CD4-positive, alpha-beta T cell (primary cell): Measurements from ENCODE around the gene PLOD3. TPM values are rescaled to one million over a fixed set of nuclear protein-coding genes. Genes with fewer than 3 reads are reported as not detected.

Source experiments
- ATAC-seq: fragments of 200-7000 bp; cut with Tn5 transposase; one replicate; pipeline ENCODE4 v1.10.0; 2022; ENCODE audit warnings: mild to moderate bottlenecking; ENCODE audit not compliant: poor library complexity
- CTCF ChIA-PET: fragments of 350-600 bp; sonication (Branson Sonifier 250); formaldehyde crosslinking; loops from one replicate; lab custom pipeline; 2021; ENCODE audit warnings: antibody characterized with exemption, inconsistent platforms; lab: Charles Lee
- POLR2A ChIA-PET: fragments of 350-600 bp; sonication (Branson Sonifier 250); formaldehyde crosslinking; loops from one replicate; lab custom pipeline; 2021; ENCODE audit warnings: antibody characterized with exemption, inconsistent platforms; lab: Charles Lee
- DNase-seq, 14 experiments: peaks; one replicate each; pipeline ENCODE4 v3.0.0-alpha.2; 2013 to 2020; ENCODE audit warnings: mixed read lengths in 2 of 14
- H3K27ac ChIP-seq, 2 donors: one replicate each; pipeline versions ENCODE4 v1.5.1 to v1.7.0; 2013; ENCODE audit warnings: low read length in 2 of 2, low read depth in 1 of 2, mild to moderate bottlenecking in 1 of 2
- H3K27me3 ChIP-seq, 2 experiments: 1 replicate in 1 of 2; 2 replicates in 1 of 2; pipeline versions ENCODE4 v1.6.1 to v1.7.0; 2013; ENCODE audit warnings: low read length in 2 of 2, control low read depth in 1 of 2, mild to moderate bottlenecking in 1 of 2, moderate library complexity in 1 of 2; ENCODE audit not compliant: insufficient read depth in 2 of 2, control insufficient read depth in 1 of 2
- H3K36me3 ChIP-seq: one replicate; pipeline ENCODE4 v1.6.1; 2013; ENCODE audit warnings: low read length, control low read depth; ENCODE audit not compliant: insufficient read depth
- H3K4me1 ChIP-seq: one replicate; pipeline ENCODE4 v1.6.1; 2013; ENCODE audit warnings: low read length, control low read depth; ENCODE audit not compliant: insufficient read depth
- H3K4me3 ChIP-seq: one replicate; pipeline ENCODE4 v1.5.1; 2013; ENCODE audit warnings: mild to moderate bottlenecking, low read length, moderate library complexity
- H3K9me3 ChIP-seq, 2 experiments: 1 replicate in 1 of 2; 2 replicates in 1 of 2; pipeline versions ENCODE4 v1.6.1 to v1.7.0; 2013; ENCODE audit warnings: low read length in 2 of 2, mild to moderate bottlenecking in 2 of 2, control low read depth in 1 of 2, moderate library complexity in 1 of 2; ENCODE audit not compliant: control insufficient read depth in 1 of 2, insufficient read depth in 1 of 2
- H3K27ac Mint-ChIP-seq: one replicate; pipeline ENCODE4 v1.8.0; 2020; ENCODE audit warnings: mixed read lengths
- H3K27me3 Mint-ChIP-seq: one replicate; pipeline ENCODE4 v1.8.0; 2021; ENCODE audit warnings: mixed read lengths
- H3K36me3 Mint-ChIP-seq: one replicate; pipeline ENCODE4 v1.8.0; 2021; ENCODE audit warnings: low read depth, mixed read lengths
- H3K4me1 Mint-ChIP-seq: one replicate; pipeline ENCODE4 v1.8.0; 2021; ENCODE audit warnings: low read depth, mixed read lengths
- H3K4me3 Mint-ChIP-seq: one replicate; pipeline ENCODE4 v1.8.0; 2020; ENCODE audit warnings: mild to moderate bottlenecking, mixed read lengths
- H3K9me3 Mint-ChIP-seq: one replicate; pipeline ENCODE4 v1.8.0; 2020; ENCODE audit warnings: mixed read lengths
- CTCF ChIP-seq: fragments of 200-600 bp; IDR thresholded peaks from one replicate; pipeline ENCODE4 v1.8.0; 2022; ENCODE audit warnings: antibody characterized with exemption, mild to moderate bottlenecking
- intact Hi-C, 2 experiments: fragments of 100-400 bp; cut with DNase I in 1 of 2; cut with micrococcal nuclease in 1 of 2; formaldehyde crosslinking; loops; one replicate each; pipeline versions ENCODE4 v1.15.1 to v1.9.0; 2023 to 2025; cut with DNase I, micrococcal nuclease
- total RNA-seq, 174 experiments: library from RNA in 2 of 174; stranded (reverse) in 2 of 174; gene quantifications; one replicate each; pipeline ENCODE4 v1.2.3 and lab custom pipeline; 2021 to 2026

Gene PLOD3
- total RNA-seq, 2 experiments from 2014 or later: 13.8 to 15.9 TPM

GRCh38 chr7:101165075-101165957 lies 52.1 kb downstream of the PLOD3 start, which contains the start of gene VGF:
VGF (minus strand) TSS chr7:101165569; CDS start chr7:101164843, 726 bp downstream.
- H3K27ac Mint-ChIP-seq: peak within 1 kb of the TSS; percentile 14
- ChIA-PET POLR2A (interaction anchor here (0.8 to 1.8 kb wide), 7 partner anchors 10 to 290 kb away, joined by 3 to 7 read pairs (median 4); partner anchors contain the start of genes AP1S1, PLOD3, SRRT and ZNHIT1), CTCF (interaction anchor here (3.1 kb wide), 1 partner anchor 21 kb away, joined by 12 read pairs; no protein-coding TSS in a partner anchor)
- H3K36me3 ChIP-seq: no peaks in the 10 kb centered on the region
- intact Hi-C loops: loop anchor here in 1 of 2 experiments (5.0 kb wide), 2 partner anchors 87 to 278 kb away; partner anchors contain the start of gene UFSP1
- H3K4me1 Mint-ChIP-seq: peaks cover 43% of the 10 kb centered on the region
- H3K4me1 ChIP-seq: peaks cover 58% of the 10 kb centered on the region
- H3K4me3 Mint-ChIP-seq: peak within 1 kb of the TSS; percentile 74
- TF ChIP-seq CTCF: no peak
- DNase-seq (peak; percentile 85 to 97 (median 92)), ATAC-seq (peak; percentile 85)
- H3K36me3 Mint-ChIP-seq: peaks cover 5% of the 10 kb centered on the region
- H3K27me3 Mint-ChIP-seq: peaks cover 80% of the 10 kb centered on the region
- no peaks in the 10 kb centered on the region for H3K9me3 Mint-ChIP-seq
- peaks cover 0 to 39% of the 10 kb centered on the region in 2 experiments for H3K9me3 ChIP-seq
- H3K27ac ChIP-seq: no peak within 1 kb of the TSS
- H3K27me3 ChIP-seq: peaks cover 78 to 83% of the 10 kb centered on the region in 2 experiments
- H3K4me3 ChIP-seq: peak within 1 kb of the TSS; percentile 19

- ChIA-PET POLR2A (interaction anchor here (1.2 to 1.7 kb wide), 2 partner anchors 10 to 54 kb away, joined by 3 to 4 read pairs; partner anchors contain the start of genes AP1S1 and ZNHIT1), CTCF (interaction anchor here (3.1 kb wide), 1 partner anchor 20 kb away, joined by 12 read pairs; no protein-coding TSS in a partner anchor)
- ATAC-seq: no peak
- H3K36me3 Mint-ChIP-seq: peaks cover 16% of the 10 kb centered on the region
- H3K9me3 ChIP-seq: peaks cover 0 to 39% of the 10 kb centered on the region in 2 experiments
- peaks cover 69% of the 10 kb centered on the region for H3K27me3 Mint-ChIP-seq
- H3K27ac ChIP-seq: no peak overlapping the region
- peak overlapping the region; percentile 56 for H3K4me3 Mint-ChIP-seq
- peaks cover 47% of the 10 kb centered on the region for H3K4me1 ChIP-seq
- peaks cover 32% of the 10 kb centered on the region for H3K4me1 Mint-ChIP-seq
- H3K4me3 ChIP-seq: no peak overlapping the region
- H3K27ac Mint-ChIP-seq: no peak overlapping the region
- peaks cover 9% of the 10 kb centered on the region for H3K36me3 ChIP-seq
- no peaks in the 10 kb centered on the region for H3K9me3 Mint-ChIP-seq
- peaks cover 67 to 73% of the 10 kb centered on the region in 2 experiments for H3K27me3 ChIP-seq
- TF ChIP-seq CTCF: no peak
- intact Hi-C loops: loop anchor here in 1 of 2 experiments (5.0 kb wide), 1 partner anchor 457 kb away; the partner anchor contains the start of gene POP7
- peak in 1 of 14 experiments; percentile 47 for DNase-seq
Observed at GRCh38 chr7:101164071-101164840, 53.1 kb downstream of the PLOD3 start.
